Caco-2 (cell line): ENCODE data around the gene SAMD4A. TPM values are rescaled to one million over a fixed set of nuclear protein-coding genes. Genes with fewer than 3 reads are reported as not detected.

ENCODE experiments used
- BruUV-seq: library from RNA; stranded (reverse); fragments of 400-500 nt; replicated peaks from 2 replicates; lab custom pipeline; 2021; lab: Mats Ljungman, UMichigan
- CTCF ChIA-PET: fragments of 300-600 bp; sonication (Branson Sonifier 250); formaldehyde crosslinking; loops from one replicate; lab custom pipeline; 2022; ENCODE audit warnings: antibody characterized with exemption; lab: Charles Lee
- POLR2A ChIA-PET: fragments of 300-600 bp; sonication (Branson Sonifier 250); formaldehyde crosslinking; loops from one replicate; lab custom pipeline; 2022; ENCODE audit warnings: antibody characterized with exemption; lab: Charles Lee
- DNase-seq, 2 experiments: peaks; one replicate each; pipeline versions ENCODE4 v3.0.0 to v3.0.0-alpha.2; 2020 to 2022
- H3K27me3 ChIP-seq: replicated peaks from 2 replicates; pipeline ENCODE4 v1.6.0; 2011; ENCODE audit warnings: low read length; ENCODE audit not compliant: control insufficient read depth, insufficient read depth
- H3K36me3 ChIP-seq: 2 replicates; pipeline ENCODE4 v1.5.1; 2011; ENCODE audit warnings: low read length; ENCODE audit not compliant: control insufficient read depth, insufficient read depth
- H3K4me1 ChIP-seq: fragments of 250-450 bp; sonication (Bioruptor Pico); 2 replicates; pipeline ENCODE4 v1.5.1; 2020; ENCODE audit warnings: mild to moderate bottlenecking
- H3K4me3 ChIP-seq: 2 replicates; pipeline ENCODE4 v1.5.1; 2011; ENCODE audit warnings: low read depth, mild to moderate bottlenecking, control low read depth, low read length
- H3K9me3 ChIP-seq: fragments of 250-450 bp; sonication (Bioruptor Pico); 2 replicates; pipeline ENCODE4 v1.5.1; 2020; ENCODE audit warnings: mild to moderate bottlenecking, moderate library complexity
- H3K27ac Mint-ChIP-seq: one replicate; pipeline ENCODE4 v1.8.0; 2022; ENCODE audit warnings: mixed read lengths; ENCODE audit not compliant: unreplicated experiment
- H3K27me3 Mint-ChIP-seq: one replicate; pipeline ENCODE4 v1.8.0; 2022; ENCODE audit warnings: mixed read lengths; ENCODE audit not compliant: insufficient read depth, unreplicated experiment
- H3K36me3 Mint-ChIP-seq: one replicate; pipeline ENCODE4 v1.8.0; 2022; ENCODE audit warnings: mild to moderate bottlenecking, mixed read lengths; ENCODE audit not compliant: insufficient read depth, unreplicated experiment
- H3K4me1 Mint-ChIP-seq: one replicate; pipeline ENCODE4 v1.8.0; 2022; ENCODE audit warnings: low read depth, mixed read lengths; ENCODE audit not compliant: unreplicated experiment
- H3K4me3 Mint-ChIP-seq: one replicate; pipeline ENCODE4 v1.8.0; 2022; ENCODE audit warnings: mild to moderate bottlenecking, moderate library complexity, mixed read lengths; ENCODE audit not compliant: unreplicated experiment
- H3K9me3 Mint-ChIP-seq: one replicate; pipeline ENCODE4 v1.8.0; 2022; ENCODE audit warnings: mixed read lengths; ENCODE audit not compliant: unreplicated experiment
- CTCF ChIP-seq, 2 experiments: fragments of 200-600 bp in 1 of 2; IDR thresholded peaks; 1 replicate in 1 of 2; 2 replicates in 1 of 2; pipeline versions ENCODE4 v1.5.1 to v1.8.0; 2011 to 2022; ENCODE audit warnings: antibody characterized with exemption in 1 of 2, control low read depth in 1 of 2, inconsistent platforms in 1 of 2, low read depth in 1 of 2, low read length in 1 of 2, mild to moderate bottlenecking in 1 of 2, moderate library complexity in 1 of 2; ENCODE audit not compliant: insufficient read depth in 1 of 2, severe bottlenecking in 1 of 2, unreplicated experiment in 1 of 2
- intact Hi-C: fragments of 100-400 bp; cut with micrococcal nuclease; formaldehyde crosslinking; loops from one replicate; pipeline ENCODE4 v1.10.0; 2022; ENCODE audit not compliant: unreplicated experiment
- total RNA-seq: library from RNA; stranded (reverse); gene quantifications from 2 replicates; pipeline ENCODE4 v1.2.3, GENCODE V29; 2022

Gene SAMD4A
- total RNA-seq, 1 experiment from 2014 or later, result 60.8 TPM

GRCh38 chr14:54815016-54815415 lies 248.1 kb downstream of the SAMD4A start:
- ChIA-PET CTCF (no interaction called here), POLR2A (no interaction called here)
- TF ChIP-seq CTCF (IDR thresholded peaks at IDR 0.05; ENCODE audit: insufficient read depth in 1 of 2, low read depth in 1 of 2, low read length in 1 of 2, severe bottlenecking in 1 of 2, unreplicated experiment in 1 of 2), result no peak
- Histone ChIP-seq H3K4me1 (no peaks in the 10 kb centered on the region), H3K36me3 (no peaks in the 10 kb centered on the region), H3K9me3 (no peaks in the 10 kb centered on the region), H3K27me3 (no peaks in the 10 kb centered on the region), H3K4me3 (no peak overlapping the region)
- Mint-ChIP-seq H3K27ac (no peak overlapping the region), H3K36me3 (no peaks in the 10 kb centered on the region), H3K4me3 (no peak overlapping the region), H3K27me3 (peaks cover 3% of the 10 kb centered on the region), H3K9me3 (no peaks in the 10 kb centered on the region), H3K4me1 (peaks cover 3% of the 10 kb centered on the region)
- BruUV-seq, result no TSS peak
- intact Hi-C loops, result no loop called here
- no peak for DNase-seq

- Histone ChIP-seq H3K27me3 (no peaks in the 10 kb centered on the region), H3K4me1 (no peaks in the 10 kb centered on the region), H3K4me3 (no peak overlapping the region), H3K36me3 (no peaks in the 10 kb centered on the region), H3K9me3 (no peaks in the 10 kb centered on the region)
- Mint-ChIP-seq H3K4me3 (no peak overlapping the region), H3K9me3 (no peaks in the 10 kb centered on the region), H3K27ac (no peak overlapping the region), H3K4me1 (peaks cover 8% of the 10 kb centered on the region), H3K36me3 (no peaks in the 10 kb centered on the region), H3K27me3 (peaks cover 3% of the 10 kb centered on the region)
- ChIA-PET POLR2A (no interaction called here), CTCF (no interaction called here)
- DNase-seq, result no peak
- intact Hi-C loops, result no loop called here
- TF ChIP-seq CTCF (IDR thresholded peaks at IDR 0.05; ENCODE audit: insufficient read depth in 1 of 2, low read depth in 1 of 2, low read length in 1 of 2, severe bottlenecking in 1 of 2, unreplicated experiment in 1 of 2), result no peak
- no TSS peak for BruUV-seq
These were observed 248.6 kb downstream of the SAMD4A start for GRCh38 chr14:54815515-54815914.

- H3K4me1 ChIP-seq, result no peaks in the 10 kb centered on the region
- no peak for TF ChIP-seq CTCF (IDR thresholded peaks at IDR 0.05; ENCODE audit: insufficient read depth in 1 of 2, low read depth in 1 of 2, low read length in 1 of 2, severe bottlenecking in 1 of 2, unreplicated experiment in 1 of 2)
- no peaks in the 10 kb centered on the region for H3K9me3 Mint-ChIP-seq
- no peaks in the 10 kb centered on the region for H3K36me3 ChIP-seq
- no peak overlapping the region for H3K4me3 ChIP-seq
- no peak overlapping the region for H3K27ac Mint-ChIP-seq
- H3K4me3 Mint-ChIP-seq, result no peak overlapping the region
- DNase-seq, result no peak
- no TSS peak for BruUV-seq
- intact Hi-C loops, result no loop called here
- ChIA-PET CTCF (interaction anchor here (1.0 kb wide), 1 partner anchor 12 kb away, joined by 3 read pairs; no protein-coding TSS in a partner anchor), POLR2A (no interaction called here)
- no peaks in the 10 kb centered on the region for H3K9me3 ChIP-seq
- H3K27me3 ChIP-seq, result no peaks in the 10 kb centered on the region
- peaks cover 10% of the 10 kb centered on the region for H3K4me1 Mint-ChIP-seq
- no peaks in the 10 kb centered on the region for H3K36me3 Mint-ChIP-seq
- H3K27me3 Mint-ChIP-seq, result peaks cover under 1% of the 10 kb centered on the region
These were observed 249.5 kb downstream of the SAMD4A start for GRCh38 chr14:54816450-54816849.
